CD4-positive, alpha-beta T cell (primary cell): ENCODE measurements around the gene PSMA1. TPM values are rescaled to one million over a fixed set of nuclear protein-coding genes. Genes with fewer than 3 reads are reported as not detected.

ENCODE experiments used
- ATAC-seq: fragments of 200-7000 bp; cut with Tn5 transposase; one replicate; pipeline ENCODE4 v1.10.0; 2022; ENCODE audit warnings: mild to moderate bottlenecking; ENCODE audit not compliant: poor library complexity
- CTCF ChIA-PET: fragments of 350-600 bp; sonication (Branson Sonifier 250); formaldehyde crosslinking; loops from one replicate; lab custom pipeline; 2021; ENCODE audit warnings: antibody characterized with exemption, inconsistent platforms; lab: Charles Lee
- POLR2A ChIA-PET: fragments of 350-600 bp; sonication (Branson Sonifier 250); formaldehyde crosslinking; loops from one replicate; lab custom pipeline; 2021; ENCODE audit warnings: antibody characterized with exemption, inconsistent platforms; lab: Charles Lee
- DNase-seq, 14 experiments: peaks; one replicate each; pipeline ENCODE4 v3.0.0-alpha.2; 2013 to 2020; ENCODE audit warnings: mixed read lengths in 2 of 14
- H3K27ac ChIP-seq, 2 donors: one replicate each; pipeline versions ENCODE4 v1.5.1 to v1.7.0; 2013; ENCODE audit warnings: low read length in 2 of 2, low read depth in 1 of 2, mild to moderate bottlenecking in 1 of 2
- H3K27me3 ChIP-seq, 2 experiments: 1 replicate in 1 of 2; 2 replicates in 1 of 2; pipeline versions ENCODE4 v1.6.1 to v1.7.0; 2013; ENCODE audit warnings: low read length in 2 of 2, control low read depth in 1 of 2, mild to moderate bottlenecking in 1 of 2, moderate library complexity in 1 of 2; ENCODE audit not compliant: insufficient read depth in 2 of 2, control insufficient read depth in 1 of 2
- H3K36me3 ChIP-seq: one replicate; pipeline ENCODE4 v1.6.1; 2013; ENCODE audit warnings: low read length, control low read depth; ENCODE audit not compliant: insufficient read depth
- H3K4me1 ChIP-seq: one replicate; pipeline ENCODE4 v1.6.1; 2013; ENCODE audit warnings: low read length, control low read depth; ENCODE audit not compliant: insufficient read depth
- H3K4me3 ChIP-seq: one replicate; pipeline ENCODE4 v1.5.1; 2013; ENCODE audit warnings: mild to moderate bottlenecking, low read length, moderate library complexity
- H3K9me3 ChIP-seq, 2 experiments: 1 replicate in 1 of 2; 2 replicates in 1 of 2; pipeline versions ENCODE4 v1.6.1 to v1.7.0; 2013; ENCODE audit warnings: low read length in 2 of 2, mild to moderate bottlenecking in 2 of 2, control low read depth in 1 of 2, moderate library complexity in 1 of 2; ENCODE audit not compliant: control insufficient read depth in 1 of 2, insufficient read depth in 1 of 2
- H3K27ac Mint-ChIP-seq: one replicate; pipeline ENCODE4 v1.8.0; 2020; ENCODE audit warnings: mixed read lengths
- H3K27me3 Mint-ChIP-seq: one replicate; pipeline ENCODE4 v1.8.0; 2021; ENCODE audit warnings: mixed read lengths
- H3K36me3 Mint-ChIP-seq: one replicate; pipeline ENCODE4 v1.8.0; 2021; ENCODE audit warnings: low read depth, mixed read lengths
- H3K4me1 Mint-ChIP-seq: one replicate; pipeline ENCODE4 v1.8.0; 2021; ENCODE audit warnings: low read depth, mixed read lengths
- H3K4me3 Mint-ChIP-seq: one replicate; pipeline ENCODE4 v1.8.0; 2020; ENCODE audit warnings: mild to moderate bottlenecking, mixed read lengths
- H3K9me3 Mint-ChIP-seq: one replicate; pipeline ENCODE4 v1.8.0; 2020; ENCODE audit warnings: mixed read lengths
- intact Hi-C, 2 experiments: fragments of 100-400 bp; cut with DNase I in 1 of 2; cut with micrococcal nuclease in 1 of 2; formaldehyde crosslinking; loops; one replicate each; pipeline versions ENCODE4 v1.15.1 to v1.9.0; 2023 to 2025; cut with DNase I, micrococcal nuclease
- total RNA-seq, 174 experiments: library from RNA in 2 of 174; stranded (reverse) in 2 of 174; gene quantifications; one replicate each; pipeline ENCODE4 v1.2.3 and lab custom pipeline; 2021 to 2026
- TF ChIP-seq, protein P1 (sequence below): fragments of 200-600 bp; IDR thresholded peaks from one replicate; pipeline ENCODE4 v1.8.0; 2022; ENCODE audit warnings: antibody characterized with exemption, mild to moderate bottlenecking

PSMA1 gene
- total RNA-seq, 2 experiments from 2014 or later, result 170 to 175 TPM

DNA sequence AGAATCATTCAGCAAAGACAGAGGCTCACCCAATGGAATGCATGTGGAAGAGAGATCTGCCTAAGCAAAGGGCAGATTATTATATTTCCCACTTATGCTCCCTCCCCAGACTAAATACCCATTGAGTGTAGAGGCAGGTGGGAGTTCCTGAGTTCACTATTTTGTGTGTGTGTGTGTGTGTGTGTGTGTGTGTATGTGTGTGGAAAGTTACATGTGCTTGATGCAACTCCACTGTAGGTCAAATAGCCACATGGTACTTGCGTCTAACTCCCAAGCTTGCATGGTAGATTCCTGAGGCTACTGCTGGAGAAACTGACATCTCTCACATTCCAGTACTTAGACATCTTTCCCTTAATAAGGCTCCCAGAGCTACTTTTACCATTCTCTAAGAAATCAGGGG lies 17.2 kb downstream of the PSMA1 start:
- no peak for DNase-seq
- Histone ChIP-seq H3K9me3 (no peaks in the 10 kb centered on the region), H3K27ac (no peak overlapping the region), H3K4me3 (no peak overlapping the region), H3K4me1 (peaks cover 6% of the 10 kb centered on the region), H3K36me3 (peaks cover 42% of the 10 kb centered on the region), H3K27me3 (no peaks in the 10 kb centered on the region)
- intact Hi-C loops, result loop anchor here in 1 of 2 experiments (5.0 kb wide), 1 partner anchor 389 kb away; the partner anchor contains the start of gene CYP2R1
- Mint-ChIP-seq H3K36me3 (peaks cover 65% of the 10 kb centered on the region), H3K4me3 (no peak overlapping the region), H3K27ac (no peak overlapping the region), H3K9me3 (no peaks in the 10 kb centered on the region), H3K27me3 (no peaks in the 10 kb centered on the region), H3K4me1 (peaks cover 33% of the 10 kb centered on the region)
- TF ChIP-seq, protein P1, sequence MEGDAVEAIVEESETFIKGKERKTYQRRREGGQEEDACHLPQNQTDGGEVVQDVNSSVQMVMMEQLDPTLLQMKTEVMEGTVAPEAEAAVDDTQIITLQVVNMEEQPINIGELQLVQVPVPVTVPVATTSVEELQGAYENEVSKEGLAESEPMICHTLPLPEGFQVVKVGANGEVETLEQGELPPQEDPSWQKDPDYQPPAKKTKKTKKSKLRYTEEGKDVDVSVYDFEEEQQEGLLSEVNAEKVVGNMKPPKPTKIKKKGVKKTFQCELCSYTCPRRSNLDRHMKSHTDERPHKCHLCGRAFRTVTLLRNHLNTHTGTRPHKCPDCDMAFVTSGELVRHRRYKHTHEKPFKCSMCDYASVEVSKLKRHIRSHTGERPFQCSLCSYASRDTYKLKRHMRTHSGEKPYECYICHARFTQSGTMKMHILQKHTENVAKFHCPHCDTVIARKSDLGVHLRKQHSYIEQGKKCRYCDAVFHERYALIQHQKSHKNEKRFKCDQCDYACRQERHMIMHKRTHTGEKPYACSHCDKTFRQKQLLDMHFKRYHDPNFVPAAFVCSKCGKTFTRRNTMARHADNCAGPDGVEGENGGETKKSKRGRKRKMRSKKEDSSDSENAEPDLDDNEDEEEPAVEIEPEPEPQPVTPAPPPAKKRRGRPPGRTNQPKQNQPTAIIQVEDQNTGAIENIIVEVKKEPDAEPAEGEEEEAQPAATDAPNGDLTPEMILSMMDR, result no peak
- ATAC-seq, result no peak
- ChIA-PET POLR2A (no interaction called here), CTCF (no interaction called here)

DNA sequence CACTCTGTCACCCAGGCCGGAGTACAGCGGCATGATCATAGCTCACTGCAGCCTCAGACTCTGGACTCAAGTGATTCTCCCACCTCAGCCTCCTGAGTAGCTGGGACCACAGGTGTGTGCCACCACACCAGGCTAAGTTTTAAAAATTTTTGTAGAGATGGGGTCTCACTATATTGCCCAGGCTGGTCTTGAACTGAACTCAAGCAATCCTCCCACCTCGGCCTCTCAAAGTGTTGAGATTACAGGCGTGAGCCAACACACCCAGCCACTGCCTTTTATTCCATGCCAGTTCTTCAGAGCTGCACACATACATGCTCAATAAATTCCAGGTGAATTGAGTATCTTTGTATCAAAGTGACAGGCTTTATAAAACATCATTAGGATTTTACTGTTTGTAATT lies 18.1 kb downstream of the PSMA1 start:
- CTCF ChIA-PET, result no interaction called here
- DNase-seq, result no peak
- intact Hi-C loops, result loop anchor here in 1 of 2 experiments (5.0 kb wide), 1 partner anchor 390 kb away; the partner anchor contains the start of gene CYP2R1
- no peaks in the 10 kb centered on the region for H3K9me3 ChIP-seq
- Mint-ChIP-seq H3K4me3 (no peak overlapping the region), H3K9me3 (no peaks in the 10 kb centered on the region), H3K36me3 (peaks cover 65% of the 10 kb centered on the region), H3K27me3 (no peaks in the 10 kb centered on the region), H3K27ac (no peak overlapping the region), H3K4me1 (peaks cover 43% of the 10 kb centered on the region)
- H3K36me3 ChIP-seq, result peaks cover 43% of the 10 kb centered on the region
- TF ChIP-seq, protein P1, result no peak
- H3K27ac ChIP-seq, result no peak overlapping the region
- H3K4me3 ChIP-seq, result no peak overlapping the region
- H3K27me3 ChIP-seq, result no peaks in the 10 kb centered on the region
- POLR2A ChIA-PET, result no interaction called here
- peaks cover 6% of the 10 kb centered on the region for H3K4me1 ChIP-seq
- ATAC-seq, result no peak

DNA sequence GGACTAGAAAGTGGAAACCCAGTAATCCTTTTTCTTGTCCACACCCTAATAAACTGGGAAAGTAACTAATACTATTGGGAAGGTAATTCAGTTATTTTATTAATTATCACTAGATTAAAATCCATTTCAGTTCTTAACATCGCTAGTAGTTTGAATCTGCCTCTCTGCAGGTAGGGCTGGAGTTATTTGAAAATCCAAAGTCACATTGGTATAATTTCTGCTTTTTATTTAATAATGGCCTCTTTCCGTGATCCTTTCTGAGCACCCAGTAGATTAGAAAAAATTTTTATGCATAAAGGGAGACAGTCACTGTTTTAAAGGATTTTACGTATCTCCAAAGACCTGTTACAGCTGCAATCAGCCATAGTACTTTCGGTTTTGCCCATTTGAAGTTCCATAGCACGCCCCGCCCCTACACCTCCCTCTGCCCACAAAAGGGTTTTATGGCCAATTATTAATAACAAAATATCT lies 20.0 kb downstream of the PSMA1 start:
- intact Hi-C loops, result loop anchor here (1.0 to 5.0 kb wide), 3 partner anchors 20 to 392 kb away; partner anchors contain the start of genes CYP2R1 (in 1 of the 2) and PSMA1 (in 1 of the 2)
- ATAC-seq (peak; percentile 45), DNase-seq (peak; percentile 14 to 83 (median 46))
- ChIA-PET CTCF (interaction anchor here (1.1 to 1.5 kb wide), 6 partner anchors 19 to 408 kb away, joined by 3 to 6 read pairs (median 4); partner anchors contain the start of genes CYP2R1, PDE3B and PSMA1), POLR2A (interaction anchor here (0.8 to 2.6 kb wide), 14 partner anchors 10 to 407 kb away, joined by 3 to 35 read pairs (median 9); partner anchors contain the start of genes CYP2R1, PDE3B and PSMA1)
- peaks cover 6% of the 10 kb centered on the region for H3K4me1 ChIP-seq
- H3K4me3 ChIP-seq, result peak overlapping the region; percentile 85
- Mint-ChIP-seq H3K27me3 (no peaks in the 10 kb centered on the region), H3K4me3 (peak overlapping the region; percentile 97), H3K9me3 (no peaks in the 10 kb centered on the region), H3K27ac (peak overlapping the region; percentile 92), H3K36me3 (peaks cover 63% of the 10 kb centered on the region), H3K4me1 (peaks cover 47% of the 10 kb centered on the region)
- no peaks in the 10 kb centered on the region for H3K9me3 ChIP-seq
- H3K27ac ChIP-seq, result peak overlapping the region; percentile 67 to 84
- H3K36me3 ChIP-seq, result peaks cover 44% of the 10 kb centered on the region
- TF ChIP-seq, protein P1, result no peak
- H3K27me3 ChIP-seq, result no peaks in the 10 kb centered on the region
